ENCODE measurements around the gene OPTC. TPM values are rescaled to one million over a fixed set of nuclear protein-coding genes. Genes with fewer than 3 reads are reported as not detected.
A peak's percentile ranks its signal among the peaks of the same experiment; 100 is the strongest.

Gene OPTC
- total and polyA plus RNA-seq, 2 of the 13 experiments (the other 11 are each of a cell fraction or from before 2014, with no cell fraction given) = not detected

GRCh38 chr1:203519053-203519840 lies 25.3 kb downstream of the OPTC start:
- H3K27ac ChIP-seq (ENCODE audit: extremely low read length, insufficient read depth, low read length) = no peak overlapping the region
- no peak for DNase-seq (ENCODE audit: low spot score)
- H3K4me3 ChIP-seq (replicated peaks in 1 of 3; ENCODE audit: insufficient read depth in 1 of 3, low read depth in 2 of 3, low read length in 3 of 3) = no peak overlapping the region
- H3K4me2 ChIP-seq (ENCODE audit: low read depth, low read length) = no peak overlapping the region
- no peaks in the 10 kb centered on the region for H3K79me2 ChIP-seq (ENCODE audit: insufficient read depth, low read length)
- H3K4me1 ChIP-seq (ENCODE audit: insufficient read depth, low read length) = no peaks in the 10 kb centered on the region
- no peak overlapping the region for H2AFZ ChIP-seq (ENCODE audit: low read length)
- H3K9me3 ChIP-seq (ENCODE audit: low read length) = no peaks in the 10 kb centered on the region
- 34% methylated on average over 7 of the region's 10 CpGs for WGBS (ENCODE audit: low lambda C conversion rate)
- FAIRE-seq = no peak
- no peak overlapping the region for H3K9ac ChIP-seq (ENCODE audit: insufficient read depth, low read depth, low read length)
- H3K36me3 ChIP-seq (replicated peaks in 1 of 2; ENCODE audit: control insufficient read depth in 1 of 2, insufficient read depth in 2 of 2, low read length in 2 of 2) = no peaks in the 10 kb centered on the region
- POLR2A ChIA-PET = no interaction called here
- intact Hi-C loops (cut with micrococcal nuclease; ENCODE audit: unreplicated experiment) = no loop called here
- in situ Hi-C loops (cut with HindIII; ENCODE audit: extremely low pct_ligation_motif_present, low pct_unique_long_range_greater_than_20kb) = no loop called here
- CTCF ChIA-PET (ENCODE audit: low intra/inter-chr PET ratio, low total read pairs) = no interaction called here
- H4K20me1 ChIP-seq (ENCODE audit: insufficient read depth, low read length) = no peaks in the 10 kb centered on the region
- no peak for ATAC-seq
- peaks cover 3 to 13% of the 10 kb centered on the region in 2 experiments; a peak in 3 of 5 replicates for H3K27me3 ChIP-seq (ENCODE audit: control insufficient read depth in 1 of 2, insufficient read depth in 2 of 2, low read length in 2 of 2)
- TF ChIP-seq CREB1 (IDR thresholded peaks at IDR 0.05) (peak; percentile 66), CREB1 (CRISPR knock-in tag; IDR thresholded peaks at IDR 0.05) (no peak), LRRFIP1 (CRISPR knock-in tag; conservative IDR thresholded peaks at IDR 0.05) (no peak)
- no TSS peak for BruUV-seq (replicated peaks)

- DNase-seq (ENCODE audit: low spot score) (no peak), FAIRE-seq (no peak), ATAC-seq (no peak)
- no peaks in the 10 kb centered on the region for H3K36me3 ChIP-seq (replicated peaks in 1 of 2; ENCODE audit: control insufficient read depth in 1 of 2, insufficient read depth in 2 of 2, low read length in 2 of 2)
- H3K4me1 ChIP-seq (ENCODE audit: insufficient read depth, low read length) = no peaks in the 10 kb centered on the region
- H3K9ac ChIP-seq (ENCODE audit: insufficient read depth, low read depth, low read length) = no peak overlapping the region
- POLR2A ChIA-PET = no interaction called here
- no peak overlapping the region for H3K27ac ChIP-seq (ENCODE audit: extremely low read length, insufficient read depth, low read length)
- no peaks in the 10 kb centered on the region for H4K20me1 ChIP-seq (ENCODE audit: insufficient read depth, low read length)
- no peak overlapping the region for H2AFZ ChIP-seq (ENCODE audit: low read length)
- WGBS (ENCODE audit: low lambda C conversion rate) = 24% methylated on average over 5 of the region's 6 CpGs
- no peak overlapping the region for H3K4me2 ChIP-seq (ENCODE audit: low read depth, low read length)
- no peaks in the 10 kb centered on the region for H3K9me3 ChIP-seq (ENCODE audit: low read length)
- TF ChIP-seq NONO (IDR thresholded peaks at IDR 0.05) = no peak
- TF ChIP-seq NONO (CRISPR knock-in tag; conservative IDR thresholded peaks at IDR 0.05) = no peak
- no peak for TF ChIP-seq ATRX (CRISPR knock-in tag; IDR thresholded peaks at IDR 0.05; ENCODE audit: borderline replicate concordance)
- TF ChIP-seq FOXP1 (IDR thresholded peaks at IDR 0.05) = no peak
- no peak for TF ChIP-seq FOXP1 (CRISPR knock-in tag; IDR thresholded peaks at IDR 0.05)
- no peak for TF ChIP-seq ZNF841 (CRISPR knock-in tag; IDR thresholded peaks at IDR 0.05; ENCODE audit: borderline replicate concordance)
- TF ChIP-seq FOSL1 (CRISPR knock-in tag; IDR thresholded peaks at IDR 0.05; ENCODE audit: borderline replicate concordance) = no peak
- no peaks in the 10 kb centered on the region for H3K79me2 ChIP-seq (ENCODE audit: insufficient read depth, low read length)
- intact Hi-C loops (cut with micrococcal nuclease; ENCODE audit: unreplicated experiment) = no loop called here
- in situ Hi-C loops (cut with HindIII; ENCODE audit: extremely low pct_ligation_motif_present, low pct_unique_long_range_greater_than_20kb) = no loop called here
- peaks cover 3 to 9% of the 10 kb centered on the region in 2 experiments; a peak in 3 of 5 replicates for H3K27me3 ChIP-seq (ENCODE audit: control insufficient read depth in 1 of 2, insufficient read depth in 2 of 2, low read length in 2 of 2)
- no peak overlapping the region for H3K4me3 ChIP-seq (replicated peaks in 1 of 3; ENCODE audit: insufficient read depth in 1 of 3, low read depth in 2 of 3, low read length in 3 of 3)
- CTCF ChIA-PET (ENCODE audit: low intra/inter-chr PET ratio, low total read pairs) = no interaction called here
- no TSS peak for BruUV-seq (replicated peaks)
Observed at GRCh38 chr1:203519896-203520295, 25.9 kb downstream of the OPTC start.

Data from HepG2 (cell line).